ENCODE measurements around the gene TXNRD1. TPM values are rescaled to one million over a fixed set of nuclear protein-coding genes. Genes with fewer than 3 reads are reported as not detected.

The TXNRD1 gene
- total RNA-seq, 1 experiment from 2014 or later: 327 TPM

Other genes starting within 250 kb of the TXNRD1 start
- 23.9 TPM for gene TDG, start 249.9 kb upstream of the TXNRD1 start, total RNA-seq (2021; ENCODE audit: unreplicated experiment)
- 4.8 TPM for gene GLT8D2, start 165.6 kb upstream of the TXNRD1 start, total RNA-seq (2021; ENCODE audit: unreplicated experiment)
- 4.9 TPM for gene HCFC2, start 151.2 kb upstream of the TXNRD1 start, total RNA-seq (2021; ENCODE audit: unreplicated experiment)
- gene NFYB, start 77.6 kb upstream of the TXNRD1 start, total RNA-seq (2021; ENCODE audit: unreplicated experiment): 22.4 TPM
- gene EID3, start 88.0 kb downstream of the TXNRD1 start, total RNA-seq (2021; ENCODE audit: unreplicated experiment): 3.0 TPM
- gene CHST11, start 241.2 kb downstream of the TXNRD1 start, total RNA-seq (2021; ENCODE audit: unreplicated experiment): 10.1 TPM